Posterior cingulate gyrus (tissue), 11 donors: Measurements from ENCODE around the gene LYST.
A peak's percentile ranks its signal among the peaks of the same experiment; 100 is the strongest.
"Not testable (repeated sequence)": the region's sequence is repeated elsewhere in the genome, so short reads cannot be mapped to it uniquely, and the experiment has no call there.

Source experiments
- DNase-seq, 10 donors: peaks; one replicate each; pipeline versions ENCODE4 v3.0.0 to v3.0.0-alpha.2; 2020 to 2021; ENCODE audit warnings: mixed read lengths in 3 of 10
- intact Hi-C: fragments of 100-400 bp; cut with DNase I; formaldehyde crosslinking; loops from one replicate; pipeline ENCODE4 v1.15.1; 2023

Gene LYST

GRCh38 chr1:235675152-235675890, 191.4 kb downstream of the LYST start:
- intact Hi-C loops = no loop called here
- no peak for DNase-seq

GRCh38 chr1:235673981-235674380, 192.7 kb downstream of the LYST start:
- intact Hi-C loops = no loop called here

GRCh38 chr1:235671992-235672391, 194.7 kb downstream of the LYST start:
- intact Hi-C loops = no loop called here
- no peak for DNase-seq

More at GRCh38 chr1:235673981-235674380, 192.7 kb downstream of the LYST start:
- DNase-seq = no peak

- DNase-seq = no peak
- intact Hi-C loops = no loop called here
Observed at GRCh38 chr1:235670157-235670776, 196.4 kb downstream of the LYST start.

- no peak for DNase-seq
- intact Hi-C loops = no loop called here
Observed at GRCh38 chr1:235669277-235669676, 197.4 kb downstream of the LYST start.

GRCh38 chr1:235663628-235664027, 203.1 kb downstream of the LYST start:
- no peak for DNase-seq
- intact Hi-C loops = no loop called here

- DNase-seq = no peak
- intact Hi-C loops = no loop called here
Observed at GRCh38 chr1:235661568-235661967, 205.1 kb downstream of the LYST start.

- intact Hi-C loops = no loop called here
- DNase-seq = no peak
Observed at GRCh38 chr1:235659186-235659771, 207.4 kb downstream of the LYST start.

GRCh38 chr1:235657747-235658526, 208.8 kb downstream of the LYST start:
- DNase-seq = no peak
- intact Hi-C loops = no loop called here

GRCh38 chr1:235657269-235657668, 209.4 kb downstream of the LYST start:
- DNase-seq = no peak
- intact Hi-C loops = no loop called here

GRCh38 chr1:235652364-235652763, 214.3 kb downstream of the LYST start:
- no peak for DNase-seq

GRCh38 chr1:235651170-235651806, 215.4 kb downstream of the LYST start:
- intact Hi-C loops = no loop called here
- no peak for DNase-seq

More at GRCh38 chr1:235652364-235652763, 214.3 kb downstream of the LYST start:
- intact Hi-C loops = no loop called here

- DNase-seq = peak in 1 of 10 donors; percentile 86
- intact Hi-C loops = no loop called here
Observed at GRCh38 chr1:235650341-235651169, 216.2 kb downstream of the LYST start.

GRCh38 chr1:235649368-235650163, 217.1 kb downstream of the LYST start, which contains the start of gene GNG4:
Gene GNG4 (minus strand): TSS chr1:235649784. CDS start chr1:235583838, 65,946 bp downstream.
- DNase-seq = peak in 1 of 10 donors; percentile 13

GRCh38 chr1:235648954-235649367, 217.7 kb downstream of the LYST start:
- intact Hi-C loops = loop anchor here (10.0 kb wide), 1 partner anchor 134 kb away; no protein-coding TSS in a partner anchor
- peak in 4 of 10 donors; percentile 20 to 83 (median 54) for DNase-seq

More at GRCh38 chr1:235649368-235650163, 217.1 kb downstream of the LYST start, which contains the start of gene GNG4:
- intact Hi-C loops = loop anchor here (10.0 kb wide), 1 partner anchor 135 kb away; no protein-coding TSS in a partner anchor

- peak in 2 of 10 donors; percentile 17 to 86 for DNase-seq
- intact Hi-C loops = loop anchor here (10.0 kb wide), 1 partner anchor 134 kb away; no protein-coding TSS in a partner anchor
Observed at GRCh38 chr1:235648407-235648907, 218.2 kb downstream of the LYST start.

- DNase-seq = not testable (repeated sequence)
- intact Hi-C loops = loop anchor here (10.0 kb wide), 1 partner anchor 133 kb away; no protein-coding TSS in a partner anchor
Observed at GRCh38 chr1:235647537-235647936, 219.2 kb downstream of the LYST start.

- DNase-seq = peak in 1 of 10 donors; percentile 73
- intact Hi-C loops = loop anchor here (10.0 kb wide), 1 partner anchor 132 kb away; no protein-coding TSS in a partner anchor
Observed at GRCh38 chr1:235646463-235646862, 220.2 kb downstream of the LYST start.
